GM12892 (cell line): ENCODE data around the gene BHLHE23.

Source experiments
- POLR2AphosphoS5 ChIP-seq: IDR thresholded peaks from 2 replicates; pipeline ENCODE4 v1.6.1; 2011; ENCODE audit warnings: low read depth, low read length, control low read depth
- TAF1 ChIP-seq: IDR thresholded peaks from 2 replicates; pipeline ENCODE4 v1.6.1; 2011; ENCODE audit warnings: low read depth, mild to moderate bottlenecking, control low read depth, low read length, borderline replicate concordance

DNA sequence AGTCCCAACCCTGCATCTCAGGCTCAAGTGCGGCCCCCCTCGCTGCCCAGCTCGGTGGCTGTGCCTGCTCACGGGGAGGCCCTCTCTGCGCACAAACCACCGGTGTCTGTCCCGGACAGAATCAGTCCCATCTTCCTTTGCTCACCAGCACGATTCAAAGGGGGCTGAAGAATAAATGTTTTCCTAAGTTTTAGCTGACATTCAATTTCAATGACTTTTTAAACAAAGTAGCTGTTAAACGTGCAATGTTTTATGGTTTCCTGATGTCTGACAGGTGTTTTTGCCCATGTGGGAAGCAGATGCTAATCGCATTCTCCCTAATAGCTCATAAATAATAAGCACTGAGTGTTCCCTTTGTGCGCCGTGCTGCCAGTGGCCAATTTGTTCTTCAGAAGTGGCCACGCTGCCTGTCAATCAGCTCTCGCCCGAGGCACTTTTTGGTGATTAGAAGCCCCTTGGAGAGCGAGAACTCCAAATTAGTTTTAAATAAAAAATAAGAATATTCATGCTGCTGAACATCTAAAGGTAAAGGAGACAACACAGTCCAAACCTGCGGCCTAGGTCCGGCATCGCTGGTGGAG is 26.3 kb downstream of the BHLHE23 start:
- no peak for TF ChIP-seq TAF1
- no peak for TF ChIP-seq POLR2AphosphoS5
